NCI-H1694 treated with DMSO at 0.1 percent for 48 hours (cell line): ENCODE data around the gene ARHGAP12.
"Not testable (repeated sequence)": the region's sequence is repeated elsewhere in the genome, so short reads cannot be mapped to it uniquely, and the experiment has no call there.

Experiments
- DNase-seq: peaks from one replicate; lab custom pipeline; 2025; lab: John Stamatoyannopoulos, UW

The ARHGAP12 gene

GRCh38 chr10:31820778-31821369 lies 107.8 kb downstream of the ARHGAP12 start:
- DNase-seq, result no peak

- DNase-seq, result no peak
Observed at GRCh38 chr10:31820096-31820495, 108.5 kb downstream of the ARHGAP12 start.

DNA sequence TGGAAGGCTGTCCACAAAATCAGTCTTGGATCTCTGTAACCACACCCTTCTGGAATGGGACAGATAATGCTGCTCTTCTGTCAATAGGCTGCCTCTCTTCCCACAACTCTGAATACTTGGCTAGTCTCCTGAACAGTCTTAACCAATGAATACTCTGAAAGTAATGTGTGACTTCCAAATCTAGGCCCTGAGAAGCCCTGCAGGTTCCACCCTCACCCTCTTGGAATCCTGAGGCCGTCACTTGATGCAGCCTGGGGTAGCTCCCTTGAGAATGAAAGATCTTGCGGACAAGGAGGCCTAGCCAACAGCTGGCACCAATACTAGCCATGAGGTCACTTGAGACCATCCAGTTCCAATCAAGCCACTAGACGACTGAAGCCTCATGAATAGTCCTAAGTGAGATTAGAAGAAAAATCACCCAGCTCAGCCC lies 109.2 kb downstream of the ARHGAP12 start:
- no peak for DNase-seq

DNA sequence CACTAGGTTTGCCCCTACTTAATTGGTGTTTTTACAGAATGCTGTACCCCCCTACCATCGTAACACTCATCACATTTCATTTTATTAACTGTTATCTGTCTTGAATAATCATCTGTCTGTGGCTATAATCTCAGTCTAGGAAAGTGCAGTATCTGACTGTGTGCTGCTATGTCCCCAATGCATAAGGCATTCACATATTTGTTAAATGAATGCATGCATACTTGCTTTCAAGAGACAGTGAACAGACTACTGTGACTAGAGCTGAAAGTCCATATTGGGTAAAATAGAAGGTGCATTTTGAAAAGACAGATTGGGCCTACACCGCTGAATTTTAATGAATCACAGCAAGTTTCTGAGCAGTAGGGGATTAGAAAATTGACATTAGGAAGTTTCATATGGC lies 112.3 kb downstream of the ARHGAP12 start:
- DNase-seq, result no peak

- peak; percentile 51 for DNase-seq
Observed at GRCh38 chr10:31808258-31809218, 120.1 kb downstream of the ARHGAP12 start.

GRCh38 chr10:31804352-31804810 lies 124.2 kb downstream of the ARHGAP12 start:
- no peak for DNase-seq

DNA sequence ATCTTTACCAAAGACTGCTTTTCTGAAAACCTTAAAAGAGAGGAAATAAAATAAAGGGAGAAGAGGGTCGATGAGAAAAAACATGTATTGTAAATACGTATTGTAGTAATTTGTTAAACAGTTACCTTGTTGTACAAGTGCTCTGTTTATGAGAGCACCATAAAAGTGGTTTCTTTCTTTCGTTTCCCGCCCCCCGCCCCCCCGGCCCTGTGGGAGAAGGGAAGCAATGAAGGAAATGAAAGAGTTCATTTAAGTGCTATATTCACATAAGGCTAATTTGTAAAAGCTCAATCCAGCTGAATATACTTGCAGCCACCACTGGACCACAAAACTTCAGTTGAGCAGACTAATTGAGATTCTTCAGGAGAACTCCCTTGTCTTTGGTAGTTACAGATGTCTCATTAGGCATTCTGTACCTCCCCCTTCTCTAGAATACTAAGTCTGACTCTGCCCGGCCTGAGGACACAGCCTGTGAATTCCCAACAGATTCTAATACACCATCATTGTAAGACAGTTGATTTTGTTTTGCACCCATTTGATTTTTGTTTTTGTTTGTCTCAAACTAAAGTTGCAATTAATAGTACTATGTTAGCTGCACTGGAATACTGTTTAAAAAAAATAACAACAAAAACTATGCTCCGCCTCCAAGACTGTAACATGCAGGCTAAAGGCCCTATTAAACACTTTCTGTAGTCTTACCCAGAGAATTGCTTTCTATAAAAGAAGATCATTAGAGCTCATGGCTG lies 124.9 kb downstream of the ARHGAP12 start:
- no peak for DNase-seq

DNA sequence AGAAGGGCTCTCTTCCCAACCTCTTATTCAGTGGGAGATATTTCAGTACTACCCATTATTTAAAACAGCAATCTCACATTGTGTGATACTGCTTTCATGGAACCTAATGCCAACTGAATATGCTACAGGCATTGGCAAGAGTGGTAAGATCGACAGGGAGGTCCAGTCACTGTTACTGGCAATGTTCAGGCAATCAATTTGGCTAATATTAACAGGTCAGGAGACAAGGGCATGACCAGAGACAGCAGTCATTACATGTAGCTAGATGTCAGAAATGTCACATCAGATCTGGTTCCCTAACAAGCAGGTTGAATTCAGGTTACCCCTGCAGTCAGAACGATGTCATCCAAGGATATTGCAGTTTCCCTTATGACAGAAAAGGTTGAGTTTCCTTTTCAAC lies 129.4 kb downstream of the ARHGAP12 start:
- DNase-seq, result no peak

GRCh38 chr10:31792745-31793144 lies 135.9 kb downstream of the ARHGAP12 start:
- no peak for DNase-seq

DNA sequence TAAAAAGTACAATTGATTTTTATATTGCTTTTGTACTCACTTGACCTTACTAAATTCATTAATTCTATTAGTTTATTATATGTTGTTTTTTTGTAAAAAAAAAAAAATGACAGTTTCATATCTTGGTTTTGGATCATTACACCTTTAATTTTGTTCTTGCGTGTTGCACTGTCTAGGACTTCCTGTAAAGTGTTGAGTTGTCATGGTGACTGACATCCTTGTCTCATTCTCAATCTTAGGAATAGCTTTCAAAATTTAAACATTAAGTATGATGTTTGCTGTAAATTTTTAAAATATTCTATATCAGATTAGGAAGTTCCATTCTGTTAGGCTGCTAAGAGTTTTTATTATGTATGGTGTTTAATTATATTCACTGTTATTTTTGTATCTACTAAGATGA lies 139.1 kb downstream of the ARHGAP12 start:
- no peak for DNase-seq

GRCh38 chr10:31782701-31783100 lies 145.9 kb downstream of the ARHGAP12 start:
- no peak for DNase-seq

GRCh38 chr10:31780717-31781116 lies 147.9 kb downstream of the ARHGAP12 start:
- DNase-seq, result no peak

DNA sequence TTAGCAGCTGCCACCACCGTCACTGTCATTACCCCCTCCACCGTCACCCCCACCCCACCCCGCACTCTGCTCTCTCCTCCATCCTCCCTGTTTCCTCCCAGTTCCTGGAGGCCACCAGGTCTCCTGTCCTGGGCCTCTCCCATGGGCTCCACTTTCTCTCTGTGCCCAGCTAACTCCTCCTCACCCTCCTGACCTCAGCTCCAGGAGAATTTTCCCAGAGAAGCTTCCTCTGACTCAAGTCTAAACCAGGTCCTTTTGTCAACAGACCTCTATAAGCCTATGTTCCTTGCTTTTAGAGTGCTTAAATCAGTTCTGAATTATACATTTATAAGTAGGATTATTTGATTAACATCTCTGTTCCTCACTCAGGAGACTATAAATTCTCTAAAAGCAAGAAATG lies 150.0 kb downstream of the ARHGAP12 start:
- DNase-seq, result no peak

DNA sequence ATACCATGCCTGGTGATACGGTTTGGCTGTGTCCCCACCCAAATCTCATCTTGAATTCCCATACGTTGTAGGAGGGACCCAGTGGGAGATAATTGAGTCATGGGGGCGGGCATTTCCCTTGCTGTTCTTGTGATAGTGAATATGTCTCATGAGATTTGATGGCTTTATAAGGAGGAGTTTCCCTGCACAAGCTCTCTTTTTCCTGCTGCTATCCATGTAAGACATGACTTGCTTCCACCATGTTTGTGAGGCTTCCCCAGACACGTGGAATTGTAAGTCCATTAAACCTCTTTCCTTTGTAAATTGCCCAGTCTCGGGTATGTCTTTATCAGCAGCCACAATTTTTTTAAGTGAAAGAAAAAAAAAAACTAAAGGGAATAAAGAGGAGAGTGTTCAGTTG lies 152.5 kb downstream of the ARHGAP12 start:
- DNase-seq, result no peak

DNA sequence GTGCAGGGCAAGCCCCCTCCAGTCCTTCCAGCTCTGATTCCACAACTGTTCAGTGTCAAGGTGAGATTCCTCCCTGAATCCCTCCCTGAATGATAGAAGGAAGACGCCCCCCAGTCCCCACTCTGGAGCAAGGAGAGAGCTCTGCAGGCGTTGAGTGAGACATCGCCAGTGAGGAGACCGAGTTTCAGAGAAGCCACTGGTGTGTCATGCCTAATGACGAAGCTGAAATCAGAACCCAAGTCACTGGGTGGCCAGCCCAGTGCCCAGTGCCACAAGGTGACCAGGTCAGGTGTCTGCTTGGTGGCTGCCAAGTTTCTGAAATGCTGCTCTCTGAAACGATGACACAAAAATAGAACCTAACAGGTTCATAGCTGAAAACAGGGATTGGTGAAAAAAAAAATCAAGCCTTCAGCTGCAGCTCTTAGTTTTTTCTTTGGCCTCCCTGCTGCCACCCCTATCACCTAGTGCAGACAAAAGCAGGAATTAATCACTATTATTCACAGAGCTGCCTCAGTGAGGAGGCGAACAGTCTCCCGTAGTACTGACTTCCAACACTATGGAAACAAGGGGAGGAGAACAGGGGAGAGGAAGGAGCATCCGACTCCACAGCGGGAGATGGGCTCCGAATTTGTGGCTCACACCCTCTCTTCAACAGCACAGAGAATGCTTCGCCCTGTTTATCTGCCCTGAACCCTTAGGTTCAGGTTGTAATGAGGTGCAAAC lies 153.5 kb downstream of the ARHGAP12 start:
- no peak for DNase-seq

DNA sequence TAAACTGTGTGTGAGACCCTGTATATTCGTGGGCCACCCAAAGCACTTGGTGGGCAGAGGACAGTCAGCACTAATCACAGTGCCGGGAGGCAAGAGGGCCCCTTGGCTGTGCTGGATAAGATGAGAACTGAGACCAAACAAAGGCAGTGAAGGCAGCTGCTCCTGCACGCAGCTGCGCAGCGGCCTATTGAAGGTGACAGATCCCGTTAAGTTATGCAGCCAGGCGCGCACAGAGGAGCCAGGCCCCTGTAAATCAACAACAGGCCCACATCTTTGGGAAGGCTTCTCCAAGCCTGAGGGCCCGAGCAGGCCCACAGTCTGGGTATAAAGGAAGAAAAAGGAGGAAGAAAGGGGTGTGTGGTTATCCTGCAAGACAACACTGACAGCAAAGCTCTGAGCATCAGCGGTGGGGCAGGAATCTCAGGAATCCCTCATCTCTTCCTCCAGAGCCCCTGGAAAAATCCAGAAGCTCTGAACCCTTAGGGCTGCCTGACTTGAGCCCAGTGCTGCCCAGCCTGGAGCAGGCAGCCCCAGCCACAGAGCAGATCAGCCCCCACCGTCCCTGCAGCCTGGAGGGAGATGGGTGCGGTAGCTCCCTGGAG lies 154.2 kb downstream of the ARHGAP12 start:
- DNase-seq, result no peak

DNA sequence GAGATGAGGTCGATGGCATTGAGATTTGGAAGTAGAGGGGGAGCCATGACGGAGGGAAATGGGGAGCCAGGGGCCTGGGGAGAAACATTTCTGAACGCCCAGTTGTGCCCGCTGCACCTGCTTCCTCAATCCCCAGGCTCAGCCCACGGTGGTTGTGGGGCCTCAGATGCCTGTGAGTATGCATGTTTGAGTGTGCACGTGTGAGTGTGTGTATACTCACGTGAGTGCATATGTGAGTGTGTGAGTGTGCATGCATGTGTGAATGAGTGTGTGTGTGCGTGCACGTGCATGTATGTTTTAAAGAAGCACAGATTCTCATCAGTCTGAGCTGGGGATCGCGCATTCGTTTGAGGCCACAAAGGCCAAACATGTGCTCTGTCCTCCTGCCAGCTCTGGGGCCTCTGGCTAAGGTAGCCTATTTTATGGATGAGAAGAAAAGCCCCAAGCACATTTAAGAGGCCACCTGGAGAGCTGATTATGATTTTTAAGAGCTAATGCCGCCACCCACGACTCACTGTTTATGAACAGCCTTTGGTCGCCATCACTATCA lies 154.8 kb downstream of the ARHGAP12 start:
- no peak for DNase-seq

DNA sequence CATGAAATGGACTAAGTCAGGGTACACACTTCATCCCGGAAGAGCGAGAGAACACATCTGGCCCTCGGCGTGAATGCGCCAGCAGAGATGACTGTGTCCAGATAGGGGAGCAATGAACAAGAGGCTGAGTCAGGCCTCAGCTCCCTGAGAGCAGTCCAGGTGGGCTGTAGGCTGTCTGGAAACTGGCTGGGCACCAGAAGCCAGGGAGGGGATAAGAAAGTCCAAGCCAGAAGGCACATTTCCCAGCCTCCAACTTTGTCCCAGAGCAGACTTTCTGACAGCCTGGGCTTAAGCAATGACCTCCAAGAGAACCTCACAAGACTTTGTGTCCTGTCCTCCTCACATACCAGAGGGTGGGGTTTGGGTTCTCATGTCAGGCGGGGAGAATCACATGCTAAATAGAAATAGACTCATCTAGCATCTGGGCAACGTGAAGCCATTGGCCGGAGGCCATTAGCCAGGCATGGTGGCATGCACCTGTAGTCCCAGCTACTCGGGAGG lies 157.2 kb downstream of the ARHGAP12 start:
- no peak for DNase-seq

GRCh38 chr10:31770307-31770902 lies 158.2 kb downstream of the ARHGAP12 start:
- no peak for DNase-seq

DNA sequence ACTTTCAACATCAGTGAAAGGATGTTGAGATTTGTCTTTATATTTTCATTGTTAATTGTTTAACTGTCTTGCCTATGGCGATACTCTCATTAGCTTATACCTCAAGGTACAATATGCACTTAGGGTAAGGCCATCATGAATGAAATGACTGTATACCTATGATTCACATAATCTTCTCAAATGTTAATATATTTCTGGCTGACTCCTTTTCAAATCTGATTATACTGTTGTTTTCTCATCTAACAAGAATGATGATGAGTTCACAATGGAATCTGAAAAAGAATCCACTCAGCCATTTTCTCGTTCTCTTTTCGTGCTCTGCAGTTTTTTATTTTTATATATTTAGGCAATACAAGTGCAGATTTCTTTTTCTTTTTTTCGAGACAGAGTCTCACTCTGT lies 159.1 kb downstream of the ARHGAP12 start:
- DNase-seq, result no peak

- not testable (repeated sequence) for DNase-seq
Observed at GRCh38 chr10:31768935-31769334, 159.7 kb downstream of the ARHGAP12 start.
